SK-N-DZ (cell line): ENCODE results near the gene CAMK1D.
A peak's percentile ranks its signal among the peaks of the same experiment; 100 is the strongest.

ENCODE experiments used
- DNase-seq: peaks from one replicate; pipeline ENCODE4 v3.0.0-alpha.2; 2015; ENCODE audit warnings: low spot score

Gene CAMK1D

GRCh38 chr10:12463459-12463838, 114.1 kb downstream of the CAMK1D start:
- DNase-seq: no peak

GRCh38 chr10:12465385-12466136, 116.2 kb downstream of the CAMK1D start:
- no peak for DNase-seq

GRCh38 chr10:12466704-12467305, 117.5 kb downstream of the CAMK1D start:
- peak; percentile 26 for DNase-seq

- DNase-seq: no peak
Measured at GRCh38 chr10:12469345-12469744, 120.0 kb downstream of the CAMK1D start.

GRCh38 chr10:12470719-12471118, 121.4 kb downstream of the CAMK1D start:
- no peak for DNase-seq

DNA sequence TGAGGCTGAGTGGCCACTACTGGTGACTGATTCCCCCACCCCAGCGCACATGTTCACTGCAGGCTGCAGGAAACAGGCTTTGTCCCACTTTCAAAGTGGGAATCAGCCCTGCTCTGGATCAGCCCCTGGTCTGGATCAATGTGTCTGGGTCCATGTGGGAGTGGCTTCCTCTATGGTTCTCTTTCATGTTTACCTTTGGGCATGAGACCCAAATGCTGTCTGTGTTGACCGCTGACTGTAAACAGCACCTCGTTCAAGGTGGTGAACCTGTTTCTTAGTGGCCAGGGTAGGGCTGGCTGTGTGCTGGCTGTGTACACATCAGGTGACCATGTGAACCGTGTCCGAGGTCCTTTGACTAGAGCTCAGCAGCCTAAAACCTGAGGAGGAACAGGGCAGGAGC, 121.8 kb downstream of the CAMK1D start:
- DNase-seq: no peak

DNA sequence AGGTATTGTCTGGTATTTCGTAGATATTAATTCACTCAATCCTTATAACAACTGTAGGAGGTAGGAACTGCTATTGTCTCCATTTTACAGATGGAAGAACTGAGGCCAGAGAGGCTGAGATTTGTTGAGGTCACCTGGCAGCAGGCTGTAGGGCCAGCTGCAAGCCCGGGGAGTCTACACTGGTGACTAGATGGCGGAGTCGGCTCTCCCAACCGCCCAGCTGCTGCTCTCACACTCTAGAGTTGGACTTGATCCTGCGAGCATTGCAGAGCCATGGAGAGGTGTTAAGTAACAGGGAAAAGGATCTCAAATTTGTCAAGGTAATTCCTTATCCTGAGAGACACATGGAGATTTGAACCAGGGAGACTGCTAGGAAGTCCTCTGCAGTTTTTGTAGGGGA, 124.1 kb downstream of the CAMK1D start:
- no peak for DNase-seq

- DNase-seq: no peak
Measured at GRCh38 chr10:12474727-12475412, 125.5 kb downstream of the CAMK1D start.

GRCh38 chr10:12476656-12477055, 127.3 kb downstream of the CAMK1D start:
- DNase-seq: no peak

DNA sequence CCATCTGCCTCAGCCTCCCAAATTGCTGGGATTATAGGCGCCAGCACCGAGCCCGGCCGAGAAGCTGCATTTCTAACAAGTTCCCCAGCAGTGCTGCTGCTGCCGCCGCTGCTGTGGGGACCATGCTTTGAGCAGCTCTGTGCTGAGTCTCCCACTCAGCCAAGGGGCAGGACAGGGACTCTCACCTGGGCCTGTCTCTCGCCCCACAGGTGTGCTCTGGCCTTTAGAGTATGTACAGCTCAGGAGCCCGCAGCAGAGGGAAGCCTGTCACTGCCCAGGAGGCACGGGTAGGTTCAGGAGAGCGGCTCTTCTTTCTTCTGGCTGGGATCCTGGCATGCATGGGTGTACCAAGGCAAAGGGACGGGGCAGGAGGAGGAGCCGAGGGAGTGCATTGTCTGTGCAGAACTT, 130.1 kb downstream of the CAMK1D start:
- no peak for DNase-seq

- DNase-seq: no peak
Measured at GRCh38 chr10:12479924-12480323, 130.6 kb downstream of the CAMK1D start.

DNA sequence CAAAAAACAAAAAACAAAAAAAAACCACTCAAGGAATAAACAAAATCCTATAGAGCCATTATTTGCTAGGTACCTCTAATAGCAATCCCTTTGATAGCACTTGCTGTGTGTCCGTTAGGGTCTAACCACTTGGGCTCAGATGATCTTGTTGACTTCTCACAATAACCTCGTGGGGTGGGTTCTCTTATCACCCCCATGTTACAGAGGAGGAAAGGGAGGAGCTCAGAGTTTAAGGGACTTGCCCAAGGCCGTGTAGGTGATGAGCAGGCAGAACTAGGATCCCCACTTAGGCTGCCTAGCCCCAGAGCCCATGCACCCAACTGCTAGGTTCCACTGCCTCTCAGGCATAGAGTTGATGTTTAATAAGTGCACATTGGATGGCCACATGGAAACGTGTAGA, 131.1 kb downstream of the CAMK1D start:
- no peak for DNase-seq

- DNase-seq: peak; percentile 13
Measured at GRCh38 chr10:12481924-12482323, 132.6 kb downstream of the CAMK1D start.

- no peak for DNase-seq
Measured at GRCh38 chr10:12482587-12482986, 133.2 kb downstream of the CAMK1D start.

DNA sequence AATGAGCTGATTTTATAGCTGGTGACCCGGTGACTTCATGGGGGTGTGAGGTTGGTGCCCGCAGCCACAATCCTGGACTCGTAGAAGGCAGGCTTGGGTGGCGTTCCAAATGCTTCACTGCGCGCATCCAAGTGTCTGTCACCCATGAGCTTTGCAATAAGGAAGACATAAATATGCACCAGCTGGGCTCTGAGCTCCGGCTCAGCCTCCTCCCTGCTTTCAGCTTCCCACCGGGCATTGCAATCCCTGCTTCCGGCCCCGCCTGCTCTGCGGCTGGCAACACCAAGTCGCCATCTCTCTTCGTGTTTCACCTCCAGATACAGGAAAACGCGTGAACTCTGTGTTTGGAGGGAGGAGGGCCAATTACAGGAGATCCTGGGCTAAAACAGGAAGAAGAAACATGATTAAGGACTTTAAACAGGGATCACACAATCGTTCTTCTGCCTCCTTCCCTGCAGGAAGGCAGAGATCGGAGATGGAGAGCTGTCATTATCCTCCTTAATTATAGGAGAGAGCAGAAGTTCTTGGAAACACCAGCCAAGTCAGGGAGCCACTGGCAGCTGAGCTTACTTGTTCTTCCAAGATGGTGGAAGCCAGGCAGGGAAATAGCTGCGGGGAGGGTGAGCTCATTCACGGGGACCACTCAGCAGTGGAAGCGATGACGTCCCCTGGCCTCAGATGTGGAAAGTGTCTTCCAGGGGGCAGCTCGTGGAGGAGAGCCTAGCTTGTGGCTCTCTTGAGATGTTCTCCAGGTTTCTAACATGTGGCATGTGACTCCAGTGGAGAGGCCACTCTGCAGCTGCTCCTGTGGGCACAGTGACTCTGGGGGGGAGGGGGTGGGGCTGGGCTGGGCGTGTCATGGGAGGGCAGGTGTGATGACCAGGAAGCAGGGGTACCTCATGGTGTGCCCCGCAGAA, 134.9 kb downstream of the CAMK1D start:
- no peak for DNase-seq

DNA sequence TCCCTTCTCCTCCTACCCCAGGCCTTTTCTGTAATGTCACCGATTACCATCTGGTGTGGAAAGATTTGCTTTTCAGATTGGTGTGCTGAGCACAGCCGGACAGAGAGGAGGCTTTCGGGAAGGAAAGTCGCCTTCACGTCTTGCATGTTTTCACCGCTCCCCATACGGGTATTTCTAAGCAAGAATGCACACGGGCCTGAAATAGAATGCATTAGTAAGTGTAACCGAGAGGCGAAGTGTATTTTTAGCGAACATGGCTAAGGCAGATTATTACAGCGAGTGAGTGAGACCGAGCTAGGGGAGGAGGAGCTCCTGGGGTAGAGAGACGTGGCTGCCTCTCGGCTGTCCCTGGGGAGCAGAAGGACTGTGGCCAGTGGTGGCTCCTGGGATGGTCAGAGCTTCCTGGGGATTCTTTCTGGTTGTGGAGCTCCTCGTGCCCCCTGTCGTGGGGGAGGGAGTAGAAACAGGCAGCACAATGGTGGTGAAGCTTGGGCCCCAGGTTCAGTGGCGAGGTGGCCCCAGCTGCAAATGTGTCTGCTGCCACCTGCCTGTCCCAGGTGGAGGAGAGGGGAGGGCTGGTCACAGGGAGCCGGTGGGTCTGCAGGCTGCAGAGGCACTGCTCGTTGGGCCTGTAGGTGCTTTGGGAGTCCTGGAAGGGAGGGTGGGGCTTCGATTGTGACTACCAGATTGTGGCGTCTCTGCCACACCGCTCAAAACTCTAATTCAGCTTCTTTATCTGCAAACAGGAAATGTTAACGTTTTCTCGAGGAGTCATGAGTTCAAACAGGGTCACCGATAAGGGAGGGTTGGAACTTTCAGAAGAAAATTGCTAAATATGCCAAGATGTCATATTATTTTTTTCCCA, 135.8 kb downstream of the CAMK1D start:
- DNase-seq: peak; percentile 42

DNA sequence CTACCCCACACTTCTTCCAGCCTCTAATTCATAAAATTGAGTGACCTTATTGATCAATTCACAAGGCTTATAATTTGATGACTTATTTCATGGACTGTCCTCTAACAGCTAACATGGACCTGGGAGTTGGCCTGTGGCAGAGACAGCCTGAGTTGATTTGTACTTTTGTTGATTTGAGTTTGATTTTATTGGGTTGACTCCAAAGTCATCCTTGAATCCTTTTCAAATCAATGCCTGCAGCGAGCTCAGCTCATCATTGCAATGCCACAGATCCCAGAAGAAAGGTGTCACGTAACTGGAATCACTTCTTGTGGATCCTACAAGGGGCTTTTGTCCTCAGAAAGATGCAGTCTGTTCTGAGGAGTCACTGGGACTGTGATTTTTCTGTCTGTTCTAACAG, 138.0 kb downstream of the CAMK1D start:
- DNase-seq: no peak

GRCh38 chr10:12488626-12489025, 139.3 kb downstream of the CAMK1D start:
- no peak for DNase-seq

DNA sequence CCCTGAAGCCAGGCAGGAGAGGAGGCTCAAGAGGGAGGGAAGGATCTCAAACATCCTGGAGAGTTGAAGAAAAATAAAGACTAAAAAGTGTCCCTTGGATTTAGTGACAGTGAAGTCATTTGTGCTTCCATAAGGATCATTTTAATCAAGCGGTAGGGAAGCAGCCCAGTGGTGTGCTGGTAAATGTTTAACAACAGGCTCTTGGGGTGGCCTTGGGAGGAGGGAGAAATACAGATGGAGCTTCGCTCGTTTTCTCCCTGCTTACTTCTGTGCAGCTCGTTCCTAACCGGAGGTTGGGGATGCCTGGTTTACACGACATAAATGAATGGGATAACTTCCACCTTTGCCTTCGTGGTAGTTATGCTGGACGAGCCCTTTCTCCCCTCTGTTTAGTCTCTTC, 140.0 kb downstream of the CAMK1D start:
- DNase-seq: no peak

GRCh38 chr10:12489806-12490205, 140.5 kb downstream of the CAMK1D start:
- DNase-seq: no peak

GRCh38 chr10:12490963-12491362, 141.6 kb downstream of the CAMK1D start:
- no peak for DNase-seq
